Gastroesophageal sphincter (tissue), 3 donors: ENCODE measurements around the gene ADAMTSL3.

ENCODE experiments used
- CTCF ChIP-seq, 4 experiments: fragments of 200-600 bp in 2 of 4; fragments of 450-650 bp in 2 of 4; sonication (generic) in 1 of 4; IDR thresholded peaks; one replicate each; pipeline ENCODE4 v1.5.1; 2017 to 2019; ENCODE audit warnings: antibody characterized with exemption in 4 of 4, mild to moderate bottlenecking in 2 of 4, moderate library complexity in 2 of 4
- EP300 ChIP-seq: sonication (generic); formaldehyde crosslinking; IDR thresholded peaks from one replicate; pipeline ENCODE4 v1.6.1; 2017; ENCODE audit warnings: antibody characterized with exemption, mild to moderate bottlenecking
- POLR2A ChIP-seq, 2 donors: fragments of 450-650 bp; IDR thresholded peaks; one replicate each; pipeline ENCODE4 v1.6.1; 2017; ENCODE audit warnings: antibody characterized with exemption in 2 of 2, mild to moderate bottlenecking in 2 of 2, moderate library complexity in 1 of 2
- POLR2AphosphoS5 ChIP-seq: sonication (generic); formaldehyde crosslinking; IDR thresholded peaks from one replicate; pipeline ENCODE4 v1.6.1; 2017; ENCODE audit warnings: antibody characterized with exemption

- no peak for TF ChIP-seq CTCF (IDR thresholded peaks at IDR 0.05)
- no peak for TF ChIP-seq POLR2A (IDR thresholded peaks at IDR 0.05)
- no peak for TF ChIP-seq EP300
- TF ChIP-seq POLR2AphosphoS5 = no peak
Measured at GRCh38 chr15:83917432-83917831, 263.5 kb downstream of the ADAMTSL3 start.
